ENCODE data around the gene PSME4.
"Not testable (repeated sequence)": the region's sequence is repeated elsewhere in the genome, so short reads cannot be mapped to it uniquely, and the experiment has no call there.

PSME4 gene

DNA sequence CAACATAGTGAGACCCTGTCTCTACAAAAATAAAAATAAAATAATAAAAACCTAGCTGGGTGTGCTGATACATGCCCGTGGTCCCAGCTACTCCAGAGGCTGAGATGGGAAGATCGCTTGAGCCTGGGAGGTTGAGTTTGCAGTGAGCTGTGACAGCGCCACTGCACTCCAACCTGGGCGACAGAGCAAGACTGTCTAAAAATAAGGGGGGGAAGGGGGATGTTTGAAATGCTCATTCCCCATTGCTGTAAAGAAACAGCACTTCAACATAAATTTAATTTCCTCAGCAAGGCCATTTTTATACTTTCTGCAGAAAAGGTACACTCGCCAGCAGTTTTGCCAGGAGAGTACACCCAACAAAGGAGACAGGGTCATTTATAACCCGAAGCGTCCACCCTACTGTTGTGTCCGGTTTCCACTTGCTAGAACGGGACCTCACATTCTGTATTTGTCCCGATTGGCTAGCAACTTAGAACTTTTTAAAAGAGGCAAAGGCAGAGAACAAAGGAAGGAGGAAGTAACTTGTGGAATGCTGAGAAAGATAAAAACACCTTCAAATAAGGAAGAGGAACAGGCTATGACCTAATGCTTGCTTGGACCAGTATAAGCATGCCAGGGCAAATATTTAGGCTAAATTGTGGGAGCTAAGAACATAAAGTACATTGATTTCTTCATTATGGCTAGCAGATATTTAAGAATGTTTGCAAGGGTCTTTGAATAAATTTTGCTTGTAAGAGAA, 9.1 kb downstream of the PSME4 start:
- not testable (repeated sequence) for DNase-seq (ENCODE audit: low spot score)

GRCh38 chr2:53960476-53960875, 10.3 kb downstream of the PSME4 start:
- DNase-seq (ENCODE audit: low spot score), result no peak

DNA sequence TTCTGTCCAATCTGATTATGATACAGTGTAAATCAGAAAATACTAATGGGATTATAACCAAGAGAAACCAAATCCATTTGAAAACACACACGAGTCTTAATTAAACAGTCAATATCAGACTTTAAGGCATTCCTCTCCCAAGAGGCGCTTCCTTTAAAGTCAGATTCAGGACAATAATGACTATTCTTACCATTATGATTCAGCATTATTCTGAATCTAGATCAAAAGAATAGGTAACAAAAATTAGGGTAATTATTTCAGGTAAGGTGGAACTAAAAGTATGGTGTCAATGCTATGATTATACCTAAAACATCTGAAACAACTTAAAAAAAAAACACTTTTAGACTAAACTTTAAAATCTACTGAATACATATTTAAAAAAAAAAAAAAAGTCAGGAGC, 12.3 kb downstream of the PSME4 start:
- DNase-seq (ENCODE audit: low spot score), result no peak

DNA sequence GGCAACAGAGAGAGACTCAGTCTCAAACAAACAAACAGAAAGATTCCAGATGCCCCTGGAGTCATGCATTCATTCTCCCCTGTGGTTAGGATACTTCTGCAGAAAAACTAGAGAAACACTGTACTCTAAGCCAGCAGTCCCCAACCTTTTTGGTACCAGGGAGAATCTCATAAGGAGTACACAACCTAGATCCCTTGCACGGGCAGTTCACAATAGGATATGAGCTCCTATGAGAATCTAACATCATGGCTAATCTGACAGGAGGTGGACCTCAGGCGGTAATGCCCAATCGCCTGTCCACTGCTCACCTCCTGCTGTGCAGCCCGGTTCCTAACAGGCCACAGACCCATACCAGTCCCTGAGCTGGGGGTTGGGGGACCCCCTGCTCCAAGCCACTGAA, 18.3 kb downstream of the PSME4 start:
- DNase-seq (ENCODE audit: low spot score), result no peak

DNA sequence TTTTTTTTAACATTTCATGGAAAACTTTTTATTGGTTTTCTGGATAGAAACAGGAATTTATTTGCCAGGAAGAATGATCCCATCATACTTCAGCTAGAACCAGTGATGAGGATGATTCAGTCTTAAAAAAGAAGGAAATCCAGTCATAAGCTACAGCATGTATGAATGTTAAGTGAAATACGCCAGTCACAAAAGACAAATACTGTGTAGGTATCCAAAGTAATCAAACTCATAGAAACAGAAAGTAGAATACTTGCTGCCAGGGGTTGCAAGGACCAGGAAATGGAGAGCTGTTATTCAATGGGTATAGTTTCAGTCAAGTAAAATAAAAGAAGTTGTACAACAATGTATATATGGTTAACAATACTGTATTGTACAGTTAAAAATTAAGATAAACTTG, 21.3 kb downstream of the PSME4 start:
- no peak for DNase-seq (ENCODE audit: low spot score)

DNA sequence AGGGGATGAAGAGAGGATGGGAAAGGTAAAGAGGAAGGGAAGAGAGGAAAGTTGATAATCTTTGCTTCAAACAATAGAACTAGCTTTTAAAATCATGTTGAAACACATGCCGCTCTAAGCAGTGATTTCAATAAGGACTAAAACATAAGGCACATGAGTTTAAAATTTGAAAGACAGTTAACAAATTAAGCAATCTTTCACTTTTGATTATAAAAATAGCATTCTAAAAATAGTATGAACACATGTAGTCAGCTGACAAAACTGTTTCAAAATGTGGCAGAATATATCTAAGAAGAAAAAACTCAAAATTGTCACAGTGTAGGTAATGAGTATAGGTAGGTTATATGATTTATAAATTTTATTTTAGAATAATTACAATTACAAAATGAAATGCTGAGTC, 25.3 kb downstream of the PSME4 start:
- peak; percentile 19 for DNase-seq (ENCODE audit: low spot score)

- DNase-seq (ENCODE audit: low spot score), result no peak
Measured at GRCh38 chr2:53944542-53944941, 26.3 kb downstream of the PSME4 start.

- DNase-seq (ENCODE audit: low spot score), result no peak
Measured at GRCh38 chr2:53942280-53942679, 28.5 kb downstream of the PSME4 start.

- DNase-seq (ENCODE audit: low spot score), result no peak
Measured at GRCh38 chr2:53941749-53942148, 29.0 kb downstream of the PSME4 start.

DNA sequence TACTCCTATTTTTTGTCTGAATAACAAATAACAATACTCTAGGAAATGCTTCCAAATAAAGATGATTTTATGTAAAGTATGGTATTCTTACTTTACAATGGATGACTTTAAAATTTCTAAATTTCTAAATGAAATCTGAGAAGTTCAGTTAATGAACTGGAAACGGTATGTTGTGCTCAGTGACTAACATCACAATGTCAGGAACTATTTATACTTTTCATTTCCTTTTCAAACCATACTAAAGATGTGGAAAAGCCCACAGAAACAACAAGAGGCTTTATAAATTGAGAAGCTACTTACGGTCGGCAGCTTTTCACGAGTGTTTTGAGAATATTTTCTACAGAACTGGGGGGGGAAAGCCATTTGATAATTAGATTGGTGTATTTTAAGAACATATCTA, 31.1 kb downstream of the PSME4 start:
- DNase-seq (ENCODE audit: low spot score), result no peak

DNA sequence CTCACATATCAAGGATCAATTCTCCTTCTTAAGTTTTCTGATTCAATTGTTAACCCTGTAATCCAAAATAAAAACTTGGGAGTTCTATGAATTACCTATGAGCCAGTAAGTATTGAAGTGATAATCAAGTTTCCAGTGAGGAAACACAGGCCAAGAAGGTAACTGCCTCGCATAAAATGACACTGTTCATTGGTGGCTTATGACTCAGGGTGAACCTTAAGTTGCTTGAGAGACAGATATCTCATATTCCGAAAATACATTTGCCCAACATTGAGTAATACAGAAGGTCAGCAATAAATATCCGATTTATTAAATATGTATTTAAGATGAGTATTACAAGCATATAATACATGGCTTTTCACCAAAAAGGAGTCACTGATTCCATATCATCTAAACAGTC, 31.9 kb downstream of the PSME4 start:
- no peak for DNase-seq (ENCODE audit: low spot score)

- no peak for DNase-seq (ENCODE audit: low spot score)
Measured at GRCh38 chr2:53933329-53933728, 37.5 kb downstream of the PSME4 start.

DNA sequence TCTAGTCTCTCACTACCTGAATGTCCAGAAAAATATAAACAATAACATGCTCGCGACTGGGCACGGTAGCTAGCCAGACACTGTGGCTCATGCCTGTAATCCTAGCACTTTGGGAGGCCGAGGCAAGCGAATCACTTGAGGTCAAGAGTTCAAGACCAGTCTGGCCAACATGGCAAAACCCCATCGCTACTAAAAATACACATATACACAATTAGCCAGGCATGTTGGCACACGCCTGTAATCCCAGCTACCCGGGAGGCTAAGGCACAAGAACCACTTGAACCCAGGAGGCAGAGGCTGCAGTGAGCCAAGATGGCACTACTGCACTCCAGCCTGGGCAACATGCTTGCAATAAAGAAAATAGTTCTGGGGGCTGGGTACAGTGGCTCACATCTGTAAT, 44.5 kb downstream of the PSME4 start:
- DNase-seq (ENCODE audit: low spot score), result not testable (repeated sequence)

GRCh38 chr2:53913721-53914120, 57.1 kb downstream of the PSME4 start:
- no peak for DNase-seq (ENCODE audit: low spot score)

DNA sequence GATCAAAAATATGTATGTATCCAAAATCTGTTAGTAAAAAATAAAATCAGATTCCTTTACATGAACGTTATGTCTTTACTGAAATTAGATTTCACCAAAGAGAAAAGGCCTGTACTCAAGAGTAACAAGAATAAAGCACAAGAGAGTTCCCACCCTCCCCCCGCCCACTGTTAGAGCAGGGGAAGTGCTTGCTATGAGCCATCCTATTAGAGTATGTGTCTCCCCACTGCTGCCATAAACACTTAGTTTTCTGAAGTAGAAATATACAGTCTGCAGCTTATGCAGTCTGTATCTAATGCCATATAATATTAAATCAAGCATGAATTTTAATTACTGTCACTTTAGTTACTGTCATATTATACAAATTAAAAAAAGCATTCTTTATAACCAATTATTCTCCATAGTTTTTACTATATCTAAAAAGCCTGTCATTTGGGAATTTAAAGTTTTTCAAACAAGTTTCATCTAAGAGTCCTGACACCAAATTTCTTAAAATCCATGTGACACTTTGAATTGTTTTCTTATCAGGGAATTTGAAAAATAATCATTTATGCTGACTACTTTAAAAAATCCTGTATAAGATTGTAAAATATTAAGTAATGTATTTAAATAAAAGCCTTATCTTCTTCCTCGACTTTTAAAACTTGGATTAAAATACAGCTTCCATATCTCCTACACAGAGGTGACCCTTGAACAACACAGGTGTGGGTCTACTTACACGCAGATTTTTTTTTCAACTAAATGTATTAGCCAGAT, 59.2 kb downstream of the PSME4 start:
- no peak for DNase-seq (ENCODE audit: low spot score)

GRCh38 chr2:53907582-53907981, 63.2 kb downstream of the PSME4 start:
- DNase-seq (ENCODE audit: low spot score), result no peak

DNA sequence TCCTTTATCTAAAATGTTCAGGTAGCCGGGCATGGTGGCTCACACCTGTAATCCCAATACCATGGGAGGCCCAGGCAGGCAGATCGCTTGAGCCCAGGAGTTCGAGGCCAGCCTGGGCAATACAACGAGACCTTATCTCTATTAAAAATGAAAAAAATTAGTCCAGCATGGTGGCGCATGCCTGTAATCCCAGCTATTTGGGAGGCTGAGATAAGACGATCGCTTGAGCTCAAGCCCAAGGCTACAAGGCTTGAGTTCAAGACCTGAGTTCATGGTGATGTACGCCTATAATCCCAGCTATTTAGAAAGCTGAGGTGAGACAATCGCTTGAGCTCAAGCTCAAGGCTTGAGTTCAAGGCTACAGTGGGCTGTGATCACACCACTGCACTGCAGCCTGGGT, 65.4 kb downstream of the PSME4 start:
- DNase-seq (ENCODE audit: low spot score), result no peak

DNA sequence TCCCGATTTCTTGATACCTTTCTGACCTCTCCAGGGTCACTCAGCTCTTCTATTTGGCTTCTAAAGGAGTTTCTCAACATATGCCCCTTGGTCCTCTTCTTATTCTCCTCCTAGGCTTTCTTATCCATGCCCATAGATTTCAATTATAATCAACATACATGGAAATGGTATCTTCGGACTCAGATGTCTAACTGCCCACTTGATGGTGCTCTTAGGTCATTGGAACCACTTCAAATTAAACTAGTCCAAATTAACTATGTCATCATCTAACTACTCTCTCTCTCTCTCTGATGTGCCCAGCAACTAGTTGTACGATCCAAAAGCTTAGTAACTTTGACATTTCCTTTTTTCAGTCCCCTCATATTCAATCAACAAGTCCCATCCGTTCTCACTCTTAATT, 67.8 kb downstream of the PSME4 start:
- no peak for DNase-seq (ENCODE audit: low spot score)

DNA sequence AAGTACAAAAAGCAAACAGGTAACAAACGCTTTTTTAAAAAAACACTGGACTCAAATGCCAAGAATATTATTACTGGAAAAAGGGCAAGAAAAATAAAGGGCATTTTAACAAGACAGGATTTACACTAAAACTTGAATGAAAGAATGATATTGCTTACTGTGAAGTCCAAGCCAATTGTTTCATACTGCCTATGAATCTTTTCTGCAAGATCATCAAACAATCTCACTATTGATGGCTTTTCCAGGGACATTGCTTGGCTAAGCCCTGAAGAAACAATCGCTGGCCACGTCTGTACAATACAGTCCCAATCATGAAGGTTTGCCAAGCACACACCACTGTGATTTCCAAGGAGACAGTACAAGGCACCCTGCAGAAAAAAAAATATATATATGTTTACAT, 69.6 kb downstream of the PSME4 start:
- DNase-seq (ENCODE audit: low spot score), result no peak

GRCh38 chr2:53896864-53897263, 73.9 kb downstream of the PSME4 start:
- DNase-seq (ENCODE audit: low spot score), result no peak

- no peak for DNase-seq (ENCODE audit: low spot score)
Measured at GRCh38 chr2:53886406-53887280, 84.2 kb downstream of the PSME4 start.

DNA sequence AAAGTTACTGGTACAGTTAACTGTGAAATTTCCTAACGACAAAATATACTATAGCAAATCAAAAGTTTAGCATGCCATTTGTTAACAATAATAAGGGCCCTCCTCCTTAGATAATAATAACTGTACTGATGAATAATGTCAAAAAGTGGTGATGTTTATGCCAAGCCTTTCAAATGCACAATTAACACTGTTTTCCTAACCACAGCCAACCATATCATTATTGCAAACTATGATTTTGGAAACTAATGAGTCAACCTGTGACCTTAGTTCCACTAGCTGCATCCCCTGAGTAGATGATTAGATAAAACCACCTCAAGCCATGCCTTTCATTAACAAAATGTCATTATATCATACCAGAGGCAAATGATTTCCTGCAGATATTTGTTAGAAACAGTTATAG, 85.9 kb downstream of the PSME4 start:
- no peak for DNase-seq (ENCODE audit: low spot score)

- no peak for DNase-seq (ENCODE audit: low spot score)
Measured at GRCh38 chr2:53881986-53882385, 88.8 kb downstream of the PSME4 start.
